Mesenchymal stem cell (in vitro differentiated cells and primary cell): ENCODE measurements around the gene COL23A1.

ENCODE experiments used
- DNase-seq: peaks from one replicate; pipeline ENCODE4 v3.0.0-alpha.2; 2013
- H2AFZ ChIP-seq: one replicate; pipeline ENCODE4 v1.6.1; 2013; ENCODE audit warnings: low read depth, mild to moderate bottlenecking, control low read depth, inconsistent platforms, low read length, moderate library complexity
- H2AK5ac ChIP-seq: 2 replicates; pipeline ENCODE4 v1.6.1; 2013; ENCODE audit warnings: low read length, moderate library complexity, mild to moderate bottlenecking, inconsistent platforms; ENCODE audit not compliant: severe bottlenecking
- H2BK120ac ChIP-seq: one replicate; pipeline ENCODE4 v1.6.1; 2013; ENCODE audit warnings: low read depth, mild to moderate bottlenecking, inconsistent platforms, low read length, moderate library complexity
- H2BK12ac ChIP-seq, 2 experiments: one replicate each; pipeline ENCODE4 v1.6.1; 2013; ENCODE audit warnings: inconsistent platforms in 2 of 2, low read length in 2 of 2, mild to moderate bottlenecking in 2 of 2, moderate library complexity in 2 of 2, control low read depth in 1 of 2
- H2BK15ac ChIP-seq: one replicate; pipeline ENCODE4 v1.6.1; 2013; ENCODE audit warnings: mild to moderate bottlenecking, low read depth, inconsistent platforms; ENCODE audit not compliant: poor library complexity, severe bottlenecking
- H2BK5ac ChIP-seq: 2 replicates; pipeline ENCODE4 v1.6.1; 2013; ENCODE audit warnings: low read depth, mild to moderate bottlenecking, low read length, control low read depth, inconsistent platforms; ENCODE audit not compliant: poor library complexity, severe bottlenecking
- H3K14ac ChIP-seq, 2 experiments: one replicate each; pipeline ENCODE4 v1.6.1; 2013; ENCODE audit warnings: inconsistent platforms in 2 of 2, low read length in 2 of 2, control low read depth in 1 of 2, mild to moderate bottlenecking in 1 of 2, moderate library complexity in 1 of 2
- H3K18ac ChIP-seq, 2 experiments: one replicate each; pipeline ENCODE4 v1.6.1; 2013; ENCODE audit warnings: inconsistent platforms in 2 of 2, low read length in 2 of 2, control low read depth in 1 of 2, low read depth in 1 of 2, mild to moderate bottlenecking in 1 of 2
- H3K23ac ChIP-seq, 2 experiments: one replicate each; pipeline ENCODE4 v1.6.1; 2013; ENCODE audit warnings: inconsistent platforms in 2 of 2, low read length in 2 of 2, mild to moderate bottlenecking in 2 of 2, moderate library complexity in 2 of 2, control low read depth in 1 of 2
- H3K27ac ChIP-seq: 2 replicates; pipeline ENCODE4 v1.5.1; 2013; ENCODE audit warnings: mild to moderate bottlenecking, moderate library complexity, low read length, control low read depth, inconsistent platforms; ENCODE audit not compliant: poor library complexity, severe bottlenecking
- H3K27me3 ChIP-seq, 2 experiments: 2 replicates each; pipeline versions ENCODE4 v1.6.1 to v1.7.0; 2013; ENCODE audit warnings: low read length in 2 of 2, mild to moderate bottlenecking in 2 of 2, moderate library complexity in 2 of 2, control low read depth in 1 of 2, inconsistent platforms in 1 of 2; ENCODE audit not compliant: control insufficient read depth in 1 of 2, insufficient read depth in 1 of 2
- H3K36me3 ChIP-seq, 2 experiments: 2 replicates each; pipeline versions ENCODE4 v1.6.1 to v1.7.0; 2013; ENCODE audit warnings: low read length in 2 of 2, control low read depth in 1 of 2, inconsistent platforms in 1 of 2, low read depth in 1 of 2, mild to moderate bottlenecking in 1 of 2; ENCODE audit not compliant: insufficient read depth in 2 of 2, control insufficient read depth in 1 of 2
- H3K4ac ChIP-seq, 2 experiments: one replicate each; pipeline ENCODE4 v1.6.1; 2013; ENCODE audit warnings: inconsistent platforms in 2 of 2, low read length in 2 of 2, mild to moderate bottlenecking in 2 of 2, moderate library complexity in 2 of 2, control low read depth in 1 of 2, low read depth in 1 of 2
- H3K4me1 ChIP-seq: 2 replicates; pipeline ENCODE4 v1.6.1; 2013; ENCODE audit warnings: low read depth, low read length, control low read depth; ENCODE audit not compliant: control insufficient read depth, insufficient read depth
- H3K4me2 ChIP-seq: 2 replicates; pipeline ENCODE4 v1.6.1; 2013; ENCODE audit warnings: low read length, mild to moderate bottlenecking, inconsistent platforms; ENCODE audit not compliant: poor library complexity, severe bottlenecking
- H3K4me3 ChIP-seq, 2 experiments: 2 replicates each; pipeline versions ENCODE4 v1.5.1 to v1.7.0; 2013; ENCODE audit warnings: low read length in 2 of 2, mild to moderate bottlenecking in 2 of 2, control low read depth in 1 of 2, low read depth in 1 of 2; ENCODE audit not compliant: insufficient read depth in 1 of 2
- H3K79me1 ChIP-seq: replicated peaks from 2 replicates; pipeline ENCODE4 v1.6.1; 2013; ENCODE audit warnings: mild to moderate bottlenecking, control low read depth, low read length, inconsistent platforms; ENCODE audit not compliant: poor library complexity, severe bottlenecking
- H3K9ac ChIP-seq: 2 replicates; pipeline ENCODE4 v1.7.0; 2013; ENCODE audit warnings: mild to moderate bottlenecking, low read length, moderate library complexity
- H3K9me3 ChIP-seq: 2 replicates; pipeline ENCODE4 v1.7.0; 2013; ENCODE audit warnings: mild to moderate bottlenecking, low read length; ENCODE audit not compliant: control insufficient read depth
- H4K8ac ChIP-seq: one replicate; pipeline ENCODE4 v1.6.1; 2013; ENCODE audit warnings: inconsistent platforms, mild to moderate bottlenecking, low read length, moderate library complexity
- H4K91ac ChIP-seq: one replicate; pipeline ENCODE4 v1.6.1; 2013; ENCODE audit warnings: mild to moderate bottlenecking, low read length, inconsistent platforms
- WGBS: methylation state at CpG from one replicate; pipeline ENCODE4 v1.1.7; 2013; ENCODE audit warnings: mixed read lengths; 5-methylcytosine and 5-hydroxymethylcytosine counted together

COL23A1 gene

GRCh38 chr5:178277346-178277745, 312.8 kb downstream of the COL23A1 start:
- Histone ChIP-seq H2BK15ac (no peak overlapping the region), H3K79me1 (no peaks in the 10 kb centered on the region), H2BK120ac (no peak overlapping the region), H3K14ac (no peak overlapping the region), H2BK5ac (no peak overlapping the region), H4K8ac (no peak overlapping the region), H2AFZ (no peak overlapping the region), H3K36me3 (no peaks in the 10 kb centered on the region), H3K4me3 (no peak overlapping the region), H4K91ac (no peak overlapping the region), H3K4me1 (peaks cover 3% of the 10 kb centered on the region), H3K18ac (no peak overlapping the region), H3K9me3 (no peaks in the 10 kb centered on the region), H3K4ac (no peak overlapping the region), H3K27ac (no peak overlapping the region), H3K23ac (no peak overlapping the region), H3K27me3 (peaks cover 19 to 62% of the 10 kb centered on the region in 2 experiments), H2AK5ac (no peak overlapping the region), H3K4me2 (no peak overlapping the region), H2BK12ac (no peak overlapping the region), H3K9ac (no peak overlapping the region)
- no peak for DNase-seq
- WGBS: 84% methylated on average over 9 of the region's 9 CpGs

GRCh38 chr5:178274781-178275537, 315.2 kb downstream of the COL23A1 start:
- Histone ChIP-seq H4K91ac (no peak overlapping the region), H3K4ac (no peak overlapping the region), H3K4me1 (peaks cover 3% of the 10 kb centered on the region), H2BK5ac (no peak overlapping the region), H4K8ac (no peak overlapping the region), H3K14ac (no peak overlapping the region), H3K18ac (no peak overlapping the region), H2BK15ac (no peak overlapping the region), H3K9ac (no peak overlapping the region), H3K27ac (no peak overlapping the region), H3K4me3 (no peak overlapping the region), H3K27me3 (peaks cover 19 to 64% of the 10 kb centered on the region in 2 experiments), H3K79me1 (no peaks in the 10 kb centered on the region), H2BK12ac (no peak overlapping the region), H2BK120ac (no peak overlapping the region), H3K9me3 (no peaks in the 10 kb centered on the region), H2AFZ (no peak overlapping the region), H3K4me2 (no peak overlapping the region), H3K36me3 (no peaks in the 10 kb centered on the region), H2AK5ac (no peak overlapping the region), H3K23ac (no peak overlapping the region)
- WGBS: 84% methylated on average over 20 of the region's 20 CpGs
- DNase-seq: peak; percentile 1

GRCh38 chr5:178273665-178274541, 316.3 kb downstream of the COL23A1 start:
- Histone ChIP-seq H2BK120ac (no peak overlapping the region), H3K4me1 (peaks cover 1% of the 10 kb centered on the region), H2AK5ac (no peak overlapping the region), H3K9me3 (no peaks in the 10 kb centered on the region), H2AFZ (no peak overlapping the region), H3K79me1 (no peaks in the 10 kb centered on the region), H2BK15ac (no peak overlapping the region), H3K4me3 (no peak overlapping the region), H3K4me2 (no peak overlapping the region), H2BK5ac (no peak overlapping the region), H3K23ac (no peak overlapping the region), H3K9ac (no peak overlapping the region), H3K27ac (no peak overlapping the region), H3K18ac (no peak overlapping the region), H4K91ac (no peak overlapping the region), H3K27me3 (peaks cover 13 to 60% of the 10 kb centered on the region in 2 experiments), H4K8ac (no peak overlapping the region), H2BK12ac (no peak overlapping the region), H3K14ac (no peak overlapping the region), H3K36me3 (no peaks in the 10 kb centered on the region), H3K4ac (no peak overlapping the region)
- 77% methylated on average over 13 of the region's 14 CpGs for WGBS
- DNase-seq: no peak

GRCh38 chr5:178273041-178273440, 317.2 kb downstream of the COL23A1 start:
- no peak overlapping the region for H2BK120ac ChIP-seq
- H4K8ac ChIP-seq: no peak overlapping the region
- H3K27me3 ChIP-seq: peaks cover 9 to 56% of the 10 kb centered on the region in 2 experiments
- H3K23ac ChIP-seq: no peak overlapping the region
- no peak overlapping the region for H3K14ac ChIP-seq
- H3K4me3 ChIP-seq: no peak overlapping the region
- no peaks in the 10 kb centered on the region for H3K36me3 ChIP-seq
- H2BK12ac ChIP-seq: no peak overlapping the region
- no peak overlapping the region for H3K27ac ChIP-seq
- no peaks in the 10 kb centered on the region for H3K9me3 ChIP-seq
- H2AK5ac ChIP-seq: no peak overlapping the region
- no peak overlapping the region for H3K4ac ChIP-seq
- no peak for DNase-seq
- no peak overlapping the region for H3K9ac ChIP-seq
- no peaks in the 10 kb centered on the region for H3K79me1 ChIP-seq
- WGBS: 88% methylated on average over 15 of the region's 15 CpGs
- H2AFZ ChIP-seq: no peak overlapping the region
- no peak overlapping the region for H2BK5ac ChIP-seq
- H3K4me1 ChIP-seq: peaks cover 1% of the 10 kb centered on the region
- H3K4me2 ChIP-seq: no peak overlapping the region
- no peak overlapping the region for H4K91ac ChIP-seq
- no peak overlapping the region for H3K18ac ChIP-seq
- H2BK15ac ChIP-seq: no peak overlapping the region
